NCI-H82 (cell line): Measurements from ENCODE around the gene MTHFS.
"Not testable (repeated sequence)": the region's sequence is repeated elsewhere in the genome, so short reads cannot be mapped to it uniquely, and the experiment has no call there.

Source experiments
- DNase-seq: peaks from one replicate; lab custom pipeline; 2025; lab: John Stamatoyannopoulos, UW

MTHFS gene

DNA sequence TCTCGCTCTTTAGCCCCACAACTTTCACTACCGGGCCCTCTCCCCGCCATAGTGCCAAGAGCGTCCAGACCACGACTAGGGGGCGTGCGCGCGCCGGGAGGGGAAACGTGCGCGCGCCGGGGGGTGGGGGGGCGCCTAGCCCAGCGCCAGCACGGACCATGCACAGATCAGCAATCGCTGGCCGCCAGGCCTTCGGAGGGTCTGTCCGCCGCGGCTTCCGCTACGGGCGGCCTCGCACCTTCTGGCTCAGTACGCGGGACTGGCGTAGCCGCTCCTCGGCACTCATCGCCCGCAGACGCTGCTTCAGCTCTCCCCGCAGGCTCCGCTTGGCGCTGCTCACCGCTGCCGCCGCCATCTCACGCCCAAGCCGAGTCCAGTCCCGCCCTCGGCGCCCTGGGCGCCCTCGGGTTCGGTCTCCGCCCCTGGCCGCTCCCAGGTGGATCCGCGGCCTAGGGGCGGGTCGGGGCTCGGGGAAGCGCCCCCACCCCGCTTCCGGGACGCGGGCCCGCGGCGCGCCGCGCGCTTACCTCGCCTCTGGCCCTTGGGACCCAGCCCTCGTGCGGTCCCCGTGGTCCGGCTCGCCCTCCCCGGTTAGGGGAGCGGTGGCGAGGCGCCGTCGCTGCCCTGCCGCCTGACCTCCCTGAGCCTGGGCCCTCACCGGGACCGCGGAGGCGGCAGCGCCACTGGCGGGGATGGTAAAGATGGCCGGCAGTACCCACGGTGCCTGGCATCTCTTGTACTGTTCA lies at the start of gene MTHFS:
MTHFS (minus strand) TSS at position 381 of the 746 bp plus-strand sequence; CDS start at position 355, 26 bp downstream.
- DNase-seq = peak; percentile 87

DNA sequence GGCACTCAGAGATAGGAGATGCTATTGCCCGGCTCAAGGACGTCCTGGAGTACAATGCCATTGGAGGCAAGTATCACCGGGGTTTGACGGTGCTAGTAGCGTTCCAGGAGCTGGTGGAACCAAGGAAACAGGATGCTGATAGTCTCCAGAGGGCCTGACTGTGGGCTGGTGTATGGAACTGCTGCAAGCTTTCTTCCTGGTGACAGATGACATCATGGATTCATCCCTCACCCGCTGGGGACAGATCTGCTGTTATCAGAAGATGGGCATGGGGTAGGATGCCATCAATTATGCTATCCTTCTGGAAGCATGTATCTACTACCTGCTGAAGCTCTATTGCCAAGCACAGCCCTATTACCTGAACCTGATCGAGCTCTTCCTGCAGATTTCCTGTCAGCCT lies 47.8 kb upstream of the MTHFS start:
- DNase-seq = no peak

DNA sequence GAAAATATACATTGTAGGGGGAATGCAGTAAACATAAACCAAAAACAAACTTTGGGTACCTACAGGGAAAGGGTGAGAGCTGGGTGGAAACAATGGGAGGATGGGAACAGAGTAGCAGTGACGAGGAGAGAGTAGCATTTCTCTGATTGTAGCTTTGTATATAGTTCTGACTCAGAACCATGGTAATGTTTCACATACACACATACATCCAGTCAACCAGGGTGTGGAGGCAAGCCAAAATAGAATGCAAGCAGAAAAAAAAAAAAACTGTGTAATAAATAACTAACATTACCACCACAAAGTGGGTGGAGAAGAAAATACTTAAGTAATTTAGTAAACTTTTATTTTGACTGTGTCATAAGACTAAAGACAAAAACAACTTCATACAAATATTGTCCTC lies 47.0 kb upstream of the MTHFS start:
- no peak for DNase-seq

DNA sequence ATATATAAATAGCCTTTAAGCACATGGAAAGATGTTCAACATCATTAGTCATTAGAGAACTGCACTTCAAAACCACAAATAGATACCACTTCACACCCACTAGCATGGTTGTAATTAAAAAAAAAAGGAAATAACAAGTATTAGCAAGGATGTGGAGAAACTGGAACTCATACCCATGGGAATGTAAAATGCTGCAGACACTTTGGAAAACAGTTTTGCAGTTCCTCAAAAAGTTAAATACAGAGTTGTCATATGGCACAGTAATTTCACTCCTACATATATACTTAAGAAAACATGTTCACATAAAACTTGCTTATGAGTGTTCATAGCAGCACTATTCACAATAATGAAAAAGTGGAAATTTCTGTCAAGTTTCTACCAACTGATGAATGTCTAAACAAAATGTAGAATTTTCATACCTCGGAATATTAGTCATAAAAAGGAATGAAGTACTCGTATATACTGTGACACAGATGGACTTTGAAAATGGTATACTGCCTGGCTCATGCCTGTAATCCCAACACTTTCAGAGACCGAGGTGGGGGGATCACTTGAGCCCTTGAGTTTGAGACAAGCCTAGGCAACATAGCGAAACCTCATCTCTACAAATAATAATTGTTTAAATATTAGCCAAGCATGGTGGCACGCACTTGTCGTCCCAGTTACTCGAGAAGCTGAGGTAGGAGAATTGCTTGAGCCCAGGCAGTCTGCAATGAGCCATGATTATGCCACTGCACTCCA lies 46.1 kb upstream of the MTHFS start:
- no peak for DNase-seq

DNA sequence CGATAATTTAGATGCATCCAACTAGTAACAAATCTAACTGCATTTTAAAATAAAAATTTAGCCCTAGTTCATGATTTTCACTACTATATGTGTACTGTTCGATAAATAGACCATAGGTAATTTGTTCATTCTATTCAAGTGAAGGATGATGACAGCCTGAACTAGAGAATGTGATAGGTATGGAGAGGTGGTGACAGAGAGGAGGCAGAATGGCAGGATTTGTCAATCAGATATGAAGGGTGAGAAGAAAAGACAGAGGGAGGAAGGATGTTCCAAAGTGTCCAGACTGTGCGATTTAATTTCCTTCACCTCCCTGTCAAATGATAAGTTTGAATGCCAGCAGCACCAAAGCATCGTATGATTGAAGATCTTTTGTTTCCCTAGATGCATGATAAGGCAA lies 42.6 kb upstream of the MTHFS start:
- no peak for DNase-seq

DNA sequence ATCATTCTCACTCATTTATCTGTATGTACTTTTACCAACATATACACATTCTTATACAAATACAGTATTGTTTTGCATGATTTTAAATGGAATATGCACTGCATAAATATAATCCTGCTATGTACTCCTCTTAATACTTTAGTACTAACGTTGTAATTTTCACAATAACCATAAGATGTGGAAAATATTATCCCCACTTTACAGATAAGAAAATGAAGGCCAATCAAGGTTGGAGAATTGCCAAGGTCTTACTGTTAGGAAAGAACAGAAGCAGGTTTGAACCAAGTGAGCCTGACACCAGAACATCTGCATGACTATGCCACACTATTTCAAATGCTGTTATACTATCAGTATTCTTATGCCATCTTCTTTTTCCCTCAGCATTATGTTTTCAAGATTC lies 41.3 kb upstream of the MTHFS start:
- no peak for DNase-seq

- DNase-seq = peak; percentile 12
Observed at GRCh38 chr15:79935556-79936201, 38.9 kb upstream of the MTHFS start.

DNA sequence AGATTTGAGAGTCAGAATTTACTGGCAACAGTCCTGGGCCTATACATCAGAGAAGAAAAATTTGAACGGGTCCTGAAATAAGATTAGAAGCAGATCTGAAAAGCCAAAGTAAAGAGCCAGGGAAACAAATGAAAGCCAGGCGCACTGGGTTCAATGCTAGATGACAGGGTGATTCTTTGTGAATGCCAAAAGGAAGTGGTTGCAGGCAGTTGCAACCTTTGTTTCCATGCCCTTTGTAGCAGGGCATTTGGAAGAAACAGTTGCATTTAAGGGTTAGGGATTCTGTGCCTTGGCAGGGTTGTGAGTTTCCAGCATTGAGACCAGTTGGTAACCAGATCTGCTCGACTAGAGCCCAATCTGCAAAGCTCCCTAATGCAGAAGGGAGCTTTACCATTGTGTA lies 36.4 kb upstream of the MTHFS start:
- no peak for DNase-seq

DNA sequence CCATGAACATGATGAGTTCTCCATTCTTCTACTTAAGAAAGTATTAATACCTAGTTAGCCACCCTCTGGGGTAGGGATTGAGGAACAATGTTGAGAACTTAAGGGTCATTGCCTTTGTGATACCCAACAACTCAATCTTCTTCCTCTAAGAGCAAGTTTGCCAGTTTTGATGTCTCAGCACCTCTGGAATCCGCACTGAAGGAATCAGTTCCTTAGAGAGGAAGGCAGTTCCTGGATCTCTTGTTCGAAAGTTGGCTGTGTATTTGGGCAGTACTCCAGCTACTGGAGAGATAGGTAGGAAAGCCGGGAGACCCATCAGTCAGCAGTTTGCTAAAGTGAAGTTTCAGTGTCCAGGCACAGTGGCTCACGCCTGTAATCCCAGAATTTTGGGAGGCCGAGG lies 35.6 kb upstream of the MTHFS start:
- DNase-seq = no peak

DNA sequence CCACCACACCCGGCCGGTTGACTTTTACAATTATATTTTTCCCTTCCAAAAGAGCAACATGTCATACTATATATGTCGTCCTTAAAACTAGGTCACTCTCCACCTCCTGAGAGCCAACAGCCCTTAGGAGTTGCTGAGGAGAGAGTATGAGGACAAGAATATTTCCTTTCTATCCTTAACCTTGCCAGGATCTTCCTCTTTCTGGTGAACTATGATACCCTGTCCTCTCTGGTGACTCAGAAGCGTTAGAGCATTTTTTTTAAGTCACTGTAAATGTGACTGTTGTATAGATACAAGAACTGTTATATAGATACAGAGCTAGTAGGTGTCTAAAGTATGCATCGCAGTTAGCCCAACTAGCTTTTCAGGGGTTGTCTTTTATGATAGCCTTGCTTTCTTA lies 33.7 kb upstream of the MTHFS start:
- DNase-seq = no peak

DNA sequence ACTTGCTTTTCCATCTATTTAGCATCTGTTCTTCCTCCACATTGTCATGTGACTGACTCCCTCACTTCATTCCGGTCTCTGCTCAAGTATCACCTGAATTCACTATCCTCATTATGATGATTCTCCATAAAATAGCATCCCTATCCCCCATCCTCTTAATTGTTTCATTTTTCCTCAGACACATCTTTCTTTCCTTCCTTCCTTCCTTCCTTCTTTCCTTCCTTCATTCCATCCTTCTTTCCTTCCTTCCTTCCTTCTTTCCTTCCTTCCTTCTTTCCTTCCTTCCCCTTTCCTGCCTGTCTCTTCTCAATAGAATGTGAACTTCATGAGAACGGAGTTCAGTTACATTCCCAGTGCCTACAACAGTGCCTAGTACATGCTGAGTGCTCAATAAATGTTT lies 32.6 kb upstream of the MTHFS start:
- no peak for DNase-seq

DNA sequence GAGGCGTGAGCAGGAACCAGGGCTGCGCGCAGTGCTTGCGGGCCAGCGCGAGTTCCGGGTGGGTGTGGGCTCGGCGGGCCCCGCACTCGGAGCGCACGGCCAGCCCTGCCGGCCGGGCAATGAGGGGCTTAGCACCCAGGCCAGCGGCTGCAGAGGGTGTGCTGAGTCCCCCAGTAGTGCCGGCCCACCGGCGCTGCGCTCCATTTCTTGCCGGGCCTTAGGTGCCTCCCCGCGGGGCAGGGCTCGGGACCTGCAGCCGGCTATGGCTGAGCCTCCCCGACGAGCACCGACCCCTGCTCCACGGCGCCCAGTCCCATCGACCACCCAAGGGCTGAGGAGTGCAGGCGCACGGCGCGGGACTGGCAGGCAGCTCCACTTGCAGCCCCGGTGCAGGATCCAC lies 29.3 kb upstream of the MTHFS start:
- DNase-seq = not testable (repeated sequence)

DNA sequence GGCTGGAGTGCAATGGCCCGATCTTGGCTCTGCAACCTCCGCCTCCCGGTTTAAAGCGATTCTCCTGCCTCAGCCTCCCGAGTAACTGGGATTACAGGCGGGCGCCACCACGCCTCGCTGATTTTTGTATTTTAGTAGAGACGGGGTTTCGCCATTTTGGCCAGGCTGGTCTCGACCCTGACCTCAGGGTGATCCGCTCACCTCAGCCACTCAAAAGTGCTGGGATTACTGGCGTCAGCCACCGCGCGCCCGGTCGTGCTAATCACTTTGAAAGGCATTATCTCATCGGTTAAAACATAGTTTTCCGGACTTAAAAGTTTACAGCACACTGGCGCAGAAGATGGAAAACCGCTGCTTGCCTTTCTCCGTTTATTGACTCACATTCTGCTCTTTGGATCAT lies 27.6 kb upstream of the MTHFS start:
- DNase-seq = no peak

- peak; percentile 99 for DNase-seq
Observed at GRCh38 chr15:79923515-79924169, 26.8 kb upstream of the MTHFS start.

DNA sequence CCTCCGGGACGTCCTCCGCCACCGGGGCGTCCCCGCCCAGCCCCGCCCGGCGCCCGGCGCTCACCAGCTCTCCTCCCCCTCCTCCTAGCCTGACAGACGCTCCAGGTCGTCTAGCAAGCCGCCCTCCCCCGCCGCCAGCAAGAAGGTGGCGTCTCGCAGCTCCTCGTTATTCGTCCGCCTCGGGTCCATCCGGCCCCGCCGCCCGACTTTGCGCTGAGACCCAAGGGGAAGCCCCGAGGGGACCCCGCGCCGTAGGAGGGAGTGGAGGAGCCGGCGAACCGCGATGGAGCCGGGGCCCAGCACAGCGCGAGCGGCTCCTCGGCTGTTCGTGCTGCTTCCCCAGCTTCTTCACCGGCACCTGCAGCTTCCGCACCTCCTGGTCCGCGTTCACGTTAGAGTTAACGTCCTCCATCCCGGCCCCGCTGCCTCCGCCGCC lies 26.3 kb upstream of the MTHFS start:
- DNase-seq = peak; percentile 78

GRCh38 chr15:79922512-79923078 lies 25.8 kb upstream of the MTHFS start:
- peak; percentile 71 for DNase-seq

GRCh38 chr15:79919749-79920511 lies 23.1 kb upstream of the MTHFS start:
- DNase-seq = no peak

- DNase-seq = no peak
Observed at GRCh38 chr15:79919090-79919748, 22.4 kb upstream of the MTHFS start.

GRCh38 chr15:79918278-79918677 lies 21.5 kb upstream of the MTHFS start:
- DNase-seq = peak; percentile 7

DNA sequence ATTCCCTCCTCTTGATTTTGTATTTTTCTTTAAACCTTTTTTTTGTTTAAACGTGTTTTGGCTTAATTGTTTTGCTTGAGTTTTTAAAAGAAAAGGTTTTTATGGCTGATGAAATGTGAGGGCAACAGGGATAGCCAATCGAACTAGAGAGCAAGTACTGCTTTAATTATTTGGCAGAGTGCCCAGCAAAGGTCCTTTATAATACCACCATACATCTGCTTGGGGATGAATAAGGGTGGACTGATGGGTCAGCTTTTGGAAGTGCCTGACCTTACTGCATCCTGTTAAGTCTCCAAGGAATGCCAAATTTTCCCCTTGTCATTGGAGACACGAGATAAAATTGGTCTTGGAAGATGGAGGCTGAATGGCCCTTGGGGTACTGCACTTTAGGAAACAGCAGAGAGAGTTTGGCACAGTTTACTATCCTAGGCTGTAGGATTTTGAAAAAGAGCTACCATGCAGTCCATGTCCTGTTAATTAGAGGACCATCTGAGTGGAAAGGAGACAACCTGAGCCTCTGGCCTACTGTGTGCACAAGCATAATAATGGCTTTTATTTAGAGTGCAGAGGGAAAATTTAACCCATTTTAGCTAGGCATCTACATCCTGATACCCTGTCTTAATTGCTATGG lies 19.8 kb upstream of the MTHFS start:
- peak; percentile 47 for DNase-seq
